Right lobe of liver (tissue), 6 donors: ENCODE data around the gene SRF. TPM values are rescaled to one million over a fixed set of nuclear protein-coding genes. Genes with fewer than 3 reads are reported as not detected.

Experiments used
- ATAC-seq, 4 donors: fragments of 200-7000 bp; cut with Tn5 transposase; one replicate each; pipeline ENCODE4 v1.9.1; 2020; ENCODE audit warnings: mild to moderate bottlenecking in 4 of 4, moderate library complexity in 4 of 4
- DNase-seq, 3 donors: peaks; one replicate each; pipeline ENCODE4 v3.0.0-alpha.2; 2020
- H3K27ac ChIP-seq, 3 donors: fragments of 200-600 bp; one replicate each; pipeline ENCODE4 v1.8.0; 2022
- H3K27me3 ChIP-seq, 2 donors: fragments of 200-600 bp; one replicate each; pipeline ENCODE4 v1.8.0; 2022
- H3K36me3 ChIP-seq, 4 donors: fragments of 200-600 bp; sonication (generic) in 1 of 4; one replicate each; pipeline versions ENCODE4 v1.5.1 to v1.8.0; 2017 to 2022; ENCODE audit warnings: control low read depth in 1 of 4
- H3K4me1 ChIP-seq, 4 donors: fragments of 200-600 bp; sonication (generic) in 1 of 4; one replicate each; pipeline versions ENCODE4 v1.5.1 to v1.8.0; 2017 to 2022; ENCODE audit warnings: control low read depth in 1 of 4
- H3K4me3 ChIP-seq, 3 donors: fragments of 200-600 bp; one replicate each; pipeline ENCODE4 v1.8.0; 2022
- H3K9me3 ChIP-seq, 4 donors: fragments of 200-600 bp; sonication (generic) in 1 of 4; one replicate each; pipeline versions ENCODE4 v1.5.1 to v1.8.0; 2017 to 2022; ENCODE audit warnings: control low read depth in 1 of 4
- CTCF ChIP-seq, 4 donors: fragments of 200-600 bp in 3 of 4; fragments of 450-650 bp in 1 of 4; IDR thresholded peaks; one replicate each; pipeline versions ENCODE4 v1.5.1 to v1.8.0; 2016 to 2022; ENCODE audit warnings: antibody characterized with exemption in 4 of 4, mild to moderate bottlenecking in 2 of 4
- POLR2A ChIP-seq: fragments of 450-650 bp; IDR thresholded peaks from one replicate; pipeline ENCODE4 v1.6.1; 2017; ENCODE audit warnings: antibody characterized with exemption, mild to moderate bottlenecking
- WGBS: methylation state at CpG from one replicate; pipeline ENCODE4 v1.1.6; 2018; ENCODE audit warnings: low coverage, low lambda C conversion rate; ENCODE audit not compliant: insufficient coverage; ENCODE audit errors: missing lambda C conversion rate; 5-methylcytosine and 5-hydroxymethylcytosine counted together
- intact Hi-C, 2 donors: fragments of 100-400 bp; cut with DNase I; formaldehyde crosslinking; loops; one replicate each; pipeline versions ENCODE4 v1.11.2 to v1.14.1; 2022
- total RNA-seq, 6 experiments: library from RNA; depleted of rRNA in 2 of 6; stranded (reverse); fragments of >200 nt in 2 of 6; fragmentation: NEBNext Ultra II Directional in 3 of 6; extraction: Animal tissue kit (Norgen Biotek cat#: 25700) in 3 of 6; gene quantifications; one replicate each; pipeline versions ENCODE4 v1.1.0 to v1.2.4, GENCODE V29; 2016 to 2023
- donor health status: DM: no; HTN: yes; CAD: no.
- donor health status: DM: no; HTN: no; CAD: no.
- donor health status: DM: no; HTN: no; CAD: no.
- donor health status: DM: no; HTN: yes; CAD: no.
- donor health status: DM: no; HTN: yes; CAD: no.

Gene SRF
- total RNA-seq, 6 experiments from 2014 or later: 4.9 to 17.0 (median 11.3) TPM

GRCh38 chr6:43193929-43194328 is 22.9 kb downstream of the SRF start:
- Histone ChIP-seq H3K27me3 (no peaks in the 10 kb centered on the region), H3K27ac (no peak overlapping the region), H3K4me3 (no peak overlapping the region), H3K4me1 (no peaks in the 10 kb centered on the region), H3K36me3 (peaks cover 0 to 27% (median 5%) of the 10 kb centered on the region in 4 donors), H3K9me3 (no peaks in the 10 kb centered on the region)
- ATAC-seq: no peak
- TF ChIP-seq CTCF (IDR thresholded peaks at IDR 0.05): no peak
- intact Hi-C loops: no loop called here
- 73% methylated on average over 1 of the region's 5 CpGs for WGBS
- DNase-seq: peak in 1 of 3 donors; percentile 4

- DNase-seq (no peak), ATAC-seq (no peak)
- TF ChIP-seq CTCF (IDR thresholded peaks at IDR 0.05): no peak
- no peak for TF ChIP-seq POLR2A
- Histone ChIP-seq H3K27ac (no peak overlapping the region), H3K4me1 (no peaks in the 10 kb centered on the region), H3K9me3 (no peaks in the 10 kb centered on the region), H3K36me3 (peaks cover 0 to 37% (median 7%) of the 10 kb centered on the region in 4 donors), H3K27me3 (no peaks in the 10 kb centered on the region), H3K4me3 (no peak overlapping the region)
- 63% methylated on average over 2 of the region's 5 CpGs for whole genome bisulfite sequencing
- intact Hi-C loops: no loop called here
Measured at GRCh38 chr6:43196337-43196736, 25.3 kb downstream of the SRF start.

DNA sequence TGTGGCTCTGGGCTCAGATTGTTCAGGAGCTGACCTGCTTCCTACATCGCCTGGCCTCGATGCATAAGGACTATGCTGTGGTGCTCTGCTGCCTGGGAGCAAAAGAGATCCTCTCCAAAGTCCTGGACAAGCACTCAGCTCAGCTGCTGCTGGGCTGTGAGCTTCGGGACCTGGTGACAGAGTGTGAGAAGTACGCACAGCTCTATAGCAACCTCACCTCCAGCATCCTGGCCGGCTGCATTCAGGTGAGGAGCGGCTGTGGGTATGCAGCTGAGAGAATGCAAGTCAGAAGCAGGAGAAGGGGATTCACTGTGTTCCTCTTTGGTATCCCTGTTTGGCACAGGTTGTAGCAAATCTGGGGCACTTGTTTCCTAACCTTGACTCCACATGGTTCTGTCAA is 28.8 kb downstream of the SRF start:
- Histone ChIP-seq H3K9me3 (no peaks in the 10 kb centered on the region), H3K27ac (no peak overlapping the region), H3K4me3 (no peak overlapping the region), H3K27me3 (no peaks in the 10 kb centered on the region), H3K36me3 (peaks cover 0 to 33% (median 7%) of the 10 kb centered on the region in 4 donors), H3K4me1 (no peaks in the 10 kb centered on the region)
- DNase-seq (no peak), ATAC-seq (no peak)
- TF ChIP-seq CTCF (IDR thresholded peaks at IDR 0.05): no peak
- no peak for TF ChIP-seq POLR2A
- WGBS: 93% methylated on average over 2 of the region's 6 CpGs
- intact Hi-C loops: no loop called here

GRCh38 chr6:43200541-43200940 is 29.5 kb downstream of the SRF start:
- ATAC-seq: no peak
- DNase-seq: no peak
- intact Hi-C loops: no loop called here
- TF ChIP-seq CTCF (IDR thresholded peaks at IDR 0.05): no peak
- TF ChIP-seq POLR2A: no peak
- H3K27ac ChIP-seq: no peak overlapping the region
- H3K27me3 ChIP-seq: no peaks in the 10 kb centered on the region
- no peaks in the 10 kb centered on the region for H3K9me3 ChIP-seq
- peaks cover 0 to 30% (median 7%) of the 10 kb centered on the region in 4 donors for H3K36me3 ChIP-seq
- no peaks in the 10 kb centered on the region for H3K4me1 ChIP-seq
- 92% methylated on average over 6 of the region's 6 CpGs for WGBS
- no peak overlapping the region for H3K4me3 ChIP-seq

GRCh38 chr6:43202451-43202850 is 31.4 kb downstream of the SRF start:
- DNase-seq (no peak), ATAC-seq (no peak)
- Histone ChIP-seq H3K36me3 (peaks cover 0 to 15% (median 1%) of the 10 kb centered on the region in 4 donors), H3K27ac (no peak overlapping the region), H3K4me1 (no peaks in the 10 kb centered on the region), H3K27me3 (no peaks in the 10 kb centered on the region), H3K9me3 (no peaks in the 10 kb centered on the region), H3K4me3 (no peak overlapping the region)
- WGBS: 88% methylated on average over 5 of the region's 5 CpGs
- intact Hi-C loops: no loop called here
- TF ChIP-seq POLR2A (no peak), CTCF (IDR thresholded peaks at IDR 0.05) (no peak)
